MM.1S (cell line): ENCODE results near the gene TSHZ2.
"Not testable (repeated sequence)": the region's sequence is repeated elsewhere in the genome, so short reads cannot be mapped to it uniquely, and the experiment has no call there.

Experiments used
- DNase-seq: peaks from one replicate; pipeline ENCODE4 v3.0.0-alpha.2; 2015
- H2AFZ ChIP-seq: fragments of 300-600 bp; sonication (generic); 2 replicates; pipeline ENCODE4 v1.6.0; 2016; ENCODE audit warnings: antibody characterized with exemption, low read length
- H3F3A ChIP-seq: fragments of 300-600 bp; sonication (generic); 2 replicates; pipeline ENCODE4 v1.6.1; 2016; ENCODE audit warnings: mild to moderate bottlenecking, antibody characterized with exemption, low read length, moderate library complexity, mixed read lengths; ENCODE audit not compliant: insufficient read depth
- H3K27ac ChIP-seq: fragments of 300-600 bp; sonication (generic); 2 replicates; pipeline ENCODE4 v1.5.1; 2016; ENCODE audit warnings: mild to moderate bottlenecking, low read length
- H3K27me3 ChIP-seq: fragments of 300-600 bp; sonication (generic); replicated peaks from 2 replicates; pipeline ENCODE4 v1.6.0; 2016; ENCODE audit warnings: low read length; ENCODE audit not compliant: insufficient read depth
- H3K36me3 ChIP-seq: fragments of 300-600 bp; sonication (generic); replicated peaks from 2 replicates; pipeline ENCODE4 v1.6.1; 2016; ENCODE audit warnings: mild to moderate bottlenecking, low read length, mixed read lengths; ENCODE audit not compliant: insufficient read depth
- H3K4me1 ChIP-seq: fragments of 300-600 bp; sonication (generic); 2 replicates; pipeline ENCODE4 v1.6.1; 2016; ENCODE audit warnings: low read length, mixed read lengths
- H3K4me2 ChIP-seq: fragments of 300-600 bp; sonication (generic); 2 replicates; pipeline ENCODE4 v1.6.0; 2016; ENCODE audit warnings: low read depth, low read length
- H3K4me3 ChIP-seq: fragments of 300-600 bp; sonication (generic); 2 replicates; pipeline ENCODE4 v1.5.1; 2016; ENCODE audit warnings: low read length, mixed read lengths
- H3K79me2 ChIP-seq: fragments of 300-600 bp; sonication (generic); 2 replicates; pipeline ENCODE4 v1.6.1; 2016; ENCODE audit warnings: mixed run types, low read length, mixed read lengths
- H3K9ac ChIP-seq: fragments of 300-600 bp; sonication (generic); 2 replicates; pipeline ENCODE4 v1.6.1; 2016; ENCODE audit warnings: low read length, mixed read lengths
- H3K9me2 ChIP-seq: fragments of 300-600 bp; sonication (generic); replicated peaks from 2 replicates; pipeline ENCODE4 v1.6.1; 2016; ENCODE audit warnings: mild to moderate bottlenecking, low read length, mixed read lengths; ENCODE audit not compliant: insufficient read depth
- H3K9me3 ChIP-seq: fragments of 300-600 bp; sonication (generic); replicated peaks from 2 replicates; pipeline ENCODE4 v1.6.1; 2016; ENCODE audit warnings: mild to moderate bottlenecking, low read length, mixed read lengths; ENCODE audit not compliant: insufficient read depth
- H4K20me1 ChIP-seq: fragments of 300-600 bp; sonication (generic); 2 replicates; pipeline ENCODE4 v1.6.1; 2016; ENCODE audit warnings: mild to moderate bottlenecking, low read length, moderate library complexity, mixed read lengths; ENCODE audit not compliant: insufficient read depth
- EZH2 ChIP-seq: fragments of 300-600 bp; sonication (generic); optimal IDR thresholded peaks from 2 replicates; pipeline ENCODE3; 2017; ENCODE audit warnings: low read depth, mild to moderate bottlenecking, antibody characterized with exemption, low read length, mixed read lengths
- EZH2phosphoT487 ChIP-seq: fragments of 300-600 bp; sonication (generic); IDR thresholded peaks from 2 replicates; pipeline ENCODE4 v1.6.1; 2018; ENCODE audit warnings: antibody characterized with exemption, low read length
- TF ChIP-seq, protein P1 (sequence below): fragments of 300-600 bp; sonication (generic); IDR thresholded peaks from 2 replicates; pipeline ENCODE4 v1.5.1; 2016; ENCODE audit warnings: antibody characterized with exemption, low read length, mixed read lengths

The TSHZ2 gene

GRCh38 chr20:53023732-53024520 is 51.8 kb downstream of the TSHZ2 start:
- Histone ChIP-seq H4K20me1 (no peaks in the 10 kb centered on the region), H3K36me3 (no peaks in the 10 kb centered on the region), H3F3A (peaks cover 6% of the 10 kb centered on the region; the same call in 1 of the 2 replicates), H3K9me3 (no peaks in the 10 kb centered on the region), H3K4me2 (no peak overlapping the region), H3K27me3 (no peaks in the 10 kb centered on the region), H3K9ac (no peak overlapping the region), H3K9me2 (no peaks in the 10 kb centered on the region), H3K4me1 (peaks cover 35% of the 10 kb centered on the region), H3K4me3 (no peak overlapping the region), H2AFZ (no peak overlapping the region), H3K79me2 (no peaks in the 10 kb centered on the region), H3K27ac (no peak overlapping the region)
- TF ChIP-seq, protein P1, sequence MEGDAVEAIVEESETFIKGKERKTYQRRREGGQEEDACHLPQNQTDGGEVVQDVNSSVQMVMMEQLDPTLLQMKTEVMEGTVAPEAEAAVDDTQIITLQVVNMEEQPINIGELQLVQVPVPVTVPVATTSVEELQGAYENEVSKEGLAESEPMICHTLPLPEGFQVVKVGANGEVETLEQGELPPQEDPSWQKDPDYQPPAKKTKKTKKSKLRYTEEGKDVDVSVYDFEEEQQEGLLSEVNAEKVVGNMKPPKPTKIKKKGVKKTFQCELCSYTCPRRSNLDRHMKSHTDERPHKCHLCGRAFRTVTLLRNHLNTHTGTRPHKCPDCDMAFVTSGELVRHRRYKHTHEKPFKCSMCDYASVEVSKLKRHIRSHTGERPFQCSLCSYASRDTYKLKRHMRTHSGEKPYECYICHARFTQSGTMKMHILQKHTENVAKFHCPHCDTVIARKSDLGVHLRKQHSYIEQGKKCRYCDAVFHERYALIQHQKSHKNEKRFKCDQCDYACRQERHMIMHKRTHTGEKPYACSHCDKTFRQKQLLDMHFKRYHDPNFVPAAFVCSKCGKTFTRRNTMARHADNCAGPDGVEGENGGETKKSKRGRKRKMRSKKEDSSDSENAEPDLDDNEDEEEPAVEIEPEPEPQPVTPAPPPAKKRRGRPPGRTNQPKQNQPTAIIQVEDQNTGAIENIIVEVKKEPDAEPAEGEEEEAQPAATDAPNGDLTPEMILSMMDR, result no peak
- TF ChIP-seq EZH2phosphoT487, result no peak
- TF ChIP-seq EZH2, result no peak
- DNase-seq, result no peak

- not testable (repeated sequence) for H3K27ac ChIP-seq, DNase-seq, H3K4me2 ChIP-seq, H3K79me2 ChIP-seq, H3K36me3 ChIP-seq, H3K9me3 ChIP-seq, H3K27me3 ChIP-seq, H3K9me2 ChIP-seq, H4K20me1 ChIP-seq, H3F3A ChIP-seq, H3K4me3 ChIP-seq, H2AFZ ChIP-seq, H3K9ac ChIP-seq
- H3K4me1 ChIP-seq, result peaks cover 30% of the 10 kb centered on the region
Measured at GRCh38 chr20:53024653-53025052, 52.5 kb downstream of the TSHZ2 start.

DNA sequence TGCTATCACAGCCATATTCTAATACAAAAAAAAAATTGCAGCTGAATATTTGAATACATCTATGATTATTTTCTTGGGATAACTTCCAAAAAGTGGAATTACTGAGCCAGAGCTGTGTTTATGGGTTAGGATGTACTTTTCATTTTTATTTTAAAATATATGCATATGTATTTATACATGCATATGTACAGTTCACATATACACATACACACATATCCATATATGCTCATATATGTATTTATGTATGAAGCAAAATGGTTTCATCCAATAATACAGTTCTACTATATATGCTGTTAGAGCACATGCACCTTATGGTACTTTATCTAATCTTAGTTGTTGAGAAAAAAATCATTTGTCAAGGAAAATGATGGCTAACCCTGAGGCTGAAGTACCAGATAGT is 54.9 kb downstream of the TSHZ2 start:
- Histone ChIP-seq H2AFZ (no peak overlapping the region), H3K9ac (no peak overlapping the region), H3K36me3 (no peaks in the 10 kb centered on the region), H3K4me2 (no peak overlapping the region), H4K20me1 (no peaks in the 10 kb centered on the region), H3K27me3 (no peaks in the 10 kb centered on the region), H3K4me3 (no peak overlapping the region), H3K79me2 (no peaks in the 10 kb centered on the region), H3F3A (peaks cover 11% of the 10 kb centered on the region), H3K9me2 (no peaks in the 10 kb centered on the region), H3K9me3 (no peaks in the 10 kb centered on the region), H3K27ac (no peak overlapping the region), H3K4me1 (peaks cover 26% of the 10 kb centered on the region)
- no peak for TF ChIP-seq EZH2phosphoT487
- TF ChIP-seq EZH2, result no peak
- TF ChIP-seq, protein P1, result no peak
- no peak for DNase-seq

DNA sequence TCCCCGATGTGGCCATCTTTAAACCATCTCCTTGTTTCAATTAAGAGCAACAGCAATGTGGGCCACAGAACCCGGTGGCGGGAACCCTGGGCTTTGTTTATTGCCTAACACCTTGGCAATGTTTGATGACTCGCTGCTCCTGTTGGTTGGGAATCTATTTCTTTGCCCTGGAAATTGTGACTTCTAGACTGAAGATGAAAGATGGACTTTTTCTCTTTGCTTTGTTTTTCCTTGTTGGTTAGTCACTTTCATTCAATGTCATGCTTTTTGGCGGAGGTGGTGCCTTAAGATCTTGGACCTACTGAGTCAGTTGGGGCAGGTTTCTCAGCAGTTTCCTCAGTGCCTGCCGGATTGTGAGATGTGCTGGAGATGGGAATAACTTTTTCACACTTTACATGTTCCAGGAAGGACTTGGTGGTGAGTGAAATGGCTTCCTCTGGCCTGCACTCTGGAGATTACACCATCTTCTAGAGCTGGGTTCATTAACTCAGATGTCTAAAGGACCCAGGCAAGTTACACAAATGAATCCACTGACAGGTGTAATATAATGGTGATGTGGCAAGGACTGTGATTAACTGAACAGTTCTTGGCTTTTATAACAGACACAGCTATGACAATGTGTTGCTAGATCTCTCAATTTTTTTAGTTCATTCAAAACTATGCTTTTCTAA is 56.3 kb downstream of the TSHZ2 start:
- H3K4me2 ChIP-seq, result no peak overlapping the region
- no peak overlapping the region for H3K4me3 ChIP-seq
- H3K9me2 ChIP-seq, result no peaks in the 10 kb centered on the region
- no peaks in the 10 kb centered on the region for H3K9me3 ChIP-seq
- H3F3A ChIP-seq, result peaks cover 11% of the 10 kb centered on the region
- no peak overlapping the region for H2AFZ ChIP-seq
- H3K27me3 ChIP-seq, result no peaks in the 10 kb centered on the region
- H3K9ac ChIP-seq, result no peak overlapping the region
- TF ChIP-seq EZH2phosphoT487, result no peak
- TF ChIP-seq EZH2, result no peak
- TF ChIP-seq, protein P1, result no peak
- H3K27ac ChIP-seq, result no peak overlapping the region
- no peaks in the 10 kb centered on the region for H4K20me1 ChIP-seq
- peaks cover 21% of the 10 kb centered on the region for H3K4me1 ChIP-seq
- DNase-seq, result no peak
- H3K79me2 ChIP-seq, result no peaks in the 10 kb centered on the region
- no peaks in the 10 kb centered on the region for H3K36me3 ChIP-seq
